GM18870 (cell line): ENCODE measurements around the gene MTCH1.

ENCODE experiments used
- ATAC-seq: cut with Tn5 transposase; IDR thresholded peaks from one replicate; pipeline ENCODE4 v1.9.1; 2021; ENCODE audit warnings: moderate library complexity; ENCODE audit not compliant: unreplicated experiment

The MTCH1 gene

DNA sequence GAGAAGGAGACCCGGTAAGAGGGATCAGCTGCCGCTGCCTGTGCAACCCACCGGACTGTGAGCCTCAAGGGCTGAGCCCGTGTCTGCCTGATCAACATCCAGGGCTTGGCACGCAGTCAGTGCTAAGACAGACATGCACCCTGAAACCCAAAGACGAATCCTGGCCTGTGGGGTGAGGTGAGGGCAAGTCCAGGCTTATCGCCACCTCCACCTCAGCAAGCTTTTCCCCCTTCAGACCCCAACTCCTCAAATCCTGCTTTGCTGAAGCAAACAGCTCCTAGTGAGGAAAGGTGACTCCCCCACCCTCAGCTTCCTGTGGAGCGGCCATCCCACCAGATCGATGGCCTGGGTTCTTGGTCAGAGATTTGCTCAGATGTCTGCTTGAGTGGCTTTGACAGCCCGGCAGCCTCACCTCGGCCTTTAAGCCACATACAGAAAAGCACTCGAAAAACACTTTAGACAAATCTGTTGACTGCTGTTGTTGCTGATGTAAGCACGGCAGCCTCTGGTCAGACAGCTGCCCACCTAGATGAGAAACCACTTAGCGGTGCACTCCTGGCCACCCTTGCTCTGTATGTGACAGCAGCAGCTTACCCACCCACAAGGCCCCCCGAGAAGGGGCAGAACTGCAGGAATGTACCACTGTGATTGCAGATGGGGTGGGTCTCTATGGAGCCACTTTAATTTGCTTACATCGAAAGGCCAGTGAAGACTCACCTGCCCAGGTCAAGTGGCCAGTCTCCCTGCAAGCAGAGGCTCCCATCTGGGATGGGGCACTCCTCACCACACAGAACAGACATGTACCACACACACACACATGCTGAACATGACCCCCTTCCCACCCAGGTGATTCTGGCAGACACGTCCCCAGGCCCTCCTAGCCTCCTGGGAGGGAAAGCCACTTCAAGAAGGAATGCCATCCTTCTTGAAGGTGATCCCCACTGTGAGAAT, 14.8 kb downstream of the MTCH1 start:
- ATAC-seq, result no peak

DNA sequence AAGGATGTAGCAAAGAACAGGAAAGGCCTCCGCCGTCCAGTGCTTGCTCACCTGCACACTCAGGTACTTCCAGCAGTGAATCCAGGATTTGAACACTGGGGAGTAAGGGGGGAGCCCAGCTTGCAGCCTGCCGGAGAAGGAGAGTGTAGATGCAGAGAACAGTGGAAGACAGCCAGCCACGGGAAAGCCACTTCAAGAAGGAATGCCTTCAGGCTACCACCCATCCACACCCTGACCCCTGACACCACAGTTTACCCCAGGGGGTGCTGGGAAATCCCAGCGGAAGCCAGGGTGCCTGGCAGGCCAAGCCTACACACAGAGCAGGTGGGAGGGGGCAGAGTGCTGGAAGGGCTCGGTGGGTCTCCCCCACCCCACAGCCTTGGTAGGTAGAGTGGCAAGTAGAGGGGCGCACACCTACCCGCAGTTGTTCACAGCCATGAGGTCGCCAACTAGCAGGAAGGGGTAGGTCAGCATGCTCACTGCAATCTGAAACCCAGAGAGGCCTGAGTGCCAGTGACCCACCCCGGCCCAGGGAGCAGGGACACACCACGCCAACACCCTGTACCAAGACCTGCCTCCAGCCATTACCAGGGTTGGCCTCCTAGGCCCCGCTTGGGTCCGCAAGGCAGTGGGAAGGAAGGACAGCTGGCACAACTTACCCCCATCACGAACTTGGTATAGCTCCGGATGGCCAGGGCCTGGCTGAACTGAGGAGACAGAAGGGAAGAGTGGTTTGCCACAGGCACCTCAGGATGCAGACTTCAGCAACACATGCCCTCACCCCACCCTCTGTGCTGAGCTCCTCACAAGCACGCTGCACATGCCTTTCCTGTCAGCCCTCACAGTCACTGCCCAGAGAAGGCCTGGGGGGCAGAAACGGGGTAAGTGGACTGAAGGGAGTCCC, 15.8 kb downstream of the MTCH1 start:
- ATAC-seq, result no peak

GRCh38 chr6:36969240-36969691, 16.7 kb downstream of the MTCH1 start:
- no peak for ATAC-seq

DNA sequence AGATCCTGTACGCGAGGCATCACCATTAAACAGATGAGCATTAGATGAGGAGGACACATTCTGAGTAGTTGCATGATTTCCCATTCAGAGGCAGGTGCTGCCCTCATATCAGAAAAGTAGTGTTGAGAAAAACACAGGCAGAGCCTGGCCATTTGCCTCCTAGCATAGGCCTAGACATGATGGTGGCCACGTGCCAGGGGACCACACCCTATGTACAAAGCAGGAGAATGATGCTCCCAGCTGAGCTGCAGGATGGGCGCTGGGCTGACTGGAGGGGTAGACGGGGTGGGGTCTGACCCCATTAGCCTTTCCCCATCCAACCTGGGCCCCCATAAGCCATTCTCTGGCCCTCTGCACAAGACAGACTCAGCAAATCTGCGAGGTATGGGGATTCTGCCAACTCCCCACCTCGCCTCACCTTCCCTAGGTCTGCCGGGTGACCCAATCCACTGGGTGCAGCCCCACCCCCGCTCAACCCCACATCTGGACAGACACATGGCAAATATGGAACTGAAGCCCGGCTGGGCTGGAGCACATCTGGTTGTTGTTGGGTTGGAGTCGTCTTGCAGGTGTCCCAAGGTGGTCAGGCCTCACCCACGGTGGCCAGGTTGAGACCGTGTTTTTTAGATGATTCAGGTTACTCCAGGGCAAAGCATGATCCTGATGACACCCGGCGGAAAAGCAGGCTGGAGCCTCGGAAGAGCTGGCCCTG, 17.6 kb downstream of the MTCH1 start:
- no peak for ATAC-seq

DNA sequence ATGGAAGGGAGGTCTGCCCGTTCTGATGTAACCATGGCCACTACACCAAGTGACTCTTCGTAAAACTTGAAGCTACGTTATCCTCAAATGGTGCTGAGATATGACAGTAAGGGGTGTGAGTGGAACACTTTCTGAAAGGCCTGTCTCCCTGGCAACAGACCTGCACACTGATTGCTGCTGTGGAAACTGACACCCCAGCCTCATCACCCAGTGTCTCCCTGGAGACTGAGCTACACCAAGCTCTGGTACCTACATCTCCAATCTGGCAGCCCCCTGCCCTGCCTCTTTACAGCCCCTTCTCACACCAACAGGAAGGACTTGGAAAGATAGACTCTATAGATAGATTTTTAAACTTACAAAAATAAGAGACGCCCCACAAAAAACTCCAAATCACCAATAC, 18.2 kb downstream of the MTCH1 start:
- no peak for ATAC-seq

- ATAC-seq, result no peak
Observed at GRCh38 chr6:36967301-36967700, 18.7 kb downstream of the MTCH1 start.

DNA sequence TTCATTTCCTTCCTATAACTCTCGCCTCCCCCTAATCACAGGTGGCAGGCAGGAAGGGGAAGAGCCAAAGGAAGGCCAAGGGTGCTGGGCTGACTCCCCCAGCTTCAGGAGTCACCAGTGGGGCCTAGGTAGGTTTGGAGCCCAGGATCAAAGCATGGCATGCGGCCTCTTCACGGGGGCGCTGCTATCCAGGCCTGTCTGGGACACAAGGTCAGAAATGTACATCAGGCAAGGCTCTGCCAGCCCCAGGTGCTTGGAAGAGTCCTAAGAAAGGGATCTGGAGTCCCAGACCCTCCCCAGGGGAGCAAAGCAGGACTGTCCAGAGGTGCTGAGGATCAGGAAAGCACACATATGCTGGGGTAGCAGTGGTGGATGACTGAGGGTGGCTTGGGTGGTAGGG, 21.1 kb downstream of the MTCH1 start:
- no peak for ATAC-seq

DNA sequence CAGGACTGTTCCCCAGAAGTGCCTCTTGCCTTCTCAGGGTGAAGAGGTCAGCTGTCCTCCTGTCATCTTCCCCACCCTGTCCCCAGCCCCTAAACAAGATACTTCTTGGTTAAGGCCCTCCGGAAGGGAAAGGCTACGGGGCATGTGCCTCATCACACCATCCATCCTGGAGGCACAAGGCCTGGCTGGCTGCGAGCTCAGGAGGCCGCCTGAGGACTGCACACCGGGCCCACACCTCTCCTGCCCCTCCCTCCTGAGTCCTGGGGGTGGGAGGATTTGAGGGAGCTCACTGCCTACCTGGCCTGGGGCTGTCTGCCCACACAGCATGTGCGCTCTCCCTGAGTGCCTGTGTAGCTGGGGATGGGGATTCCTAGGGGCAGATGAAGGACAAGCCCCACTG, 21.6 kb downstream of the MTCH1 start:
- no peak for ATAC-seq

DNA sequence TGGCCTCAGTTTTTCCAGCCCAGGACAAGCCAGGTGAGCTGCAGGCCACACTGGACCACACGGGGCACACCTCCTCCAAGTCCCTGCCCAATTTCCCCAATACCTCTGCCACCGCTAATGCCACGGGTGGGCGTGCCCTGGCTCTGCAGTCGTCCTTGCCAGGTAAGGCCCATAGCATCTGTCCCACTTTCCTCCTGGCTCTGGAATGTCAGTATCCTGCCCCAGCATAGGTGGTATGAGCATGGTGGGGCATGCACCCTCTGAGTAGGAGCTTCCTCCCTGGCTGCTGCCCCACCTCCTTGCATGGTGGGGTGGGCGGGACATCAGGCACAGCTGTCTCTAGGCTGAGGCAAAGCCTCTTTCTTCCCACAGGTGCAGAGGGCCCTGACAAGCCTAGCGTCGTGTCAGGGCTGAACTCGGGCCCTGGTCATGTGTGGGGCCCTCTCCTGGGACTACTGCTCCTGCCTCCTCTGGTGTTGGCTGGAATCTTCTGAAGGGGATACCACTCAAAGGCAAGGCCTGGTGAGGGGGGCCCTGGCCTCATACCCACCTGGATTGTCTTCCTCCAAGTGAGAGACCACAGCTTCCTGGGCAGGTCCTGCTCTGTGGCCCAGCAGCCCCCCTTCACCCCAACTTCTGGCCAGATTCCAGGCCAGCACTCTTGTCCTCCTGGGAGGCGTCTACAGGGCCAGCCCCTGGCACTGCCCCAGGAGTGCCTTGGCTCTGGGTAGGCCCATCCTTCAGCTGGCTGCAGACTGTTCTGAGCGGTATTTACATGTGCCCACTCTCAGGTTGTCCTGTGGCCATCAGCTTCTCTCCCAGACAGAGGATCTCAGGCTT, 22.3 kb downstream of the MTCH1 start:
- no peak for ATAC-seq

DNA sequence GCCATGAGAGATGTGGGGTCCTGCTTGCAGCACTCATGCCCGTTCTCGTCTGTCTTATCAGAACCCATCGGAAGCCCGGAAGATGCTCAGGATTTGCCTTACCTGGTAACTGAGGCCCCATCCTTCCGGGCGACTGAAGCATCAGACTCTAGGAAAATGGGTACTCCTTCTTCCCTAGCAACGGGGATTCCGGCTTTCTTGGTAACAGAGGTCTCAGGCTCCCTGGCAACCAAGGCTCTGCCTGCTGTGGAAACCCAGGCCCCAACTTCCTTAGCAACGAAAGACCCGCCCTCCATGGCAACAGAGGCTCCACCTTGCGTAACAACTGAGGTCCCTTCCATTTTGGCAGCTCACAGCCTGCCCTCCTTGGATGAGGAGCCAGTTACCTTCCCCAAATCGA, 23.1 kb downstream of the MTCH1 start:
- no peak for ATAC-seq

GRCh38 chr6:36961441-36962435, 24.3 kb downstream of the MTCH1 start:
- no peak for ATAC-seq

DNA sequence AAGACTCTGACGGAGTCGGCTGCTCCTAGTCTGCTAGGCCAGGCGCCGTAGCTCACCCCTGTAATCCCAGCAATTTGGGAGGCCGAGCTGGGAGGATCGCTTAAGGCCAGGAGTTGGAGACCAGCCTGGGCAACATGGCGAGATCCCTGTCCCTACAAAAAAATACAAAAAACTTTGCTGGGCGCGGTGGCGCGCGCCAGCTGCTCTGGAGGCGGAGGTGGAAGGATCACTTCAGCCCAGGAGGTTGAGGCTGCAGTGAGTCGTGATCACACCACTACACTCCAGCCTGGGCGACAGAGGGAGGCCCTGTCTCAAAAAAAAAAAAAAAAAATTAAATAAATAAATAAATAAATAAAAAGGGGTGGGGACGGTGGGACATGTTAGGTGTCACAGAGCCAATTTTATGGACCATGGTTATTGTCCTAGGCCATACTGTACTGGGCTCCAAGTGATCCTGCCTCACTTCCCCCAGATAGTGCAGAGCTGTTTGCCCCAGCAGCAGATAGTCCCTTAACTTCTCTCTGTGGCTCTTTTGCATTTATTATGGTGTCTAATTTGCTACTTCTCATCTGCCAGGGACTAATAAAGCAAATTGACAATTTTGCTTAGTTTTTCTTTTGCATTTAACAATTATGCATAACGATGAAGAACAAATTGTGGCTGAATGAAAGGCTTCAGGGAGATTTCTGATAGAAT, 26.3 kb downstream of the MTCH1 start:
- no peak for ATAC-seq

DNA sequence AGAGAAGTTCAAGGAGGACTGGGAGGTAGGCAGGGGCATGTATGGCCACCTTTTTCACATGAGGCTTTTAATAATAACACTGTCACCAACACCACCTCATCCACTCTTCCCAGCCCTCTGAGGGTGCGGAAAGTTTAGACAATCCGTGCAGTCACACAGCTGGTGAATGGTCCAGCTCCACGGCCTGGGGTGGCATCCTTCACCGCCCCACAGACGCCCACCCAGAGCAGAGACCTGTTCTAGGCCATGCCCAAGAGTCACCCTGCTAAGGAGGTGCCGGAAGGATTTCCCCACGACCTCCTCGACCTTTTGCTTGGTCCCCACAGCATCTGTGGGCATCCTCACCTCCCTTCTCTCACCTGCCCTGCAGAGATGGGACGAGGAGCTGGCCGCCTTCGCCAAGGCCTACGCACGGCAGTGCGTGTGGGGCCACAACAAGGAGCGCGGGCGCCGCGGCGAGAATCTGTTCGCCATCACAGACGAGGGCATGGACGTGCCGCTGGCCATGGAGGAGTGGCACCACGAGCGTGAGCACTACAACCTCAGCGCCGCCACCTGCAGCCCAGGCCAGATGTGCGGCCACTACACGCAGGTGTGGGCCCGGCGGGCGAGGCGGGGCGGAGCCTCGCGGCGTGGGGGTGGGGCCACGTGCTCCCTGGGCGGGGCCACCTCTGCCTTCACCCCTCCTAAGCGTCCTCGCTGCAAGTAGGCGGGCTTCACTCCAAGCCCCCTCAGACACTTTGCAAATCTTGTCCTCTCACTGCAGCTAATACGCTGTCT, 27.0 kb downstream of the MTCH1 start:
- no peak for ATAC-seq

DNA sequence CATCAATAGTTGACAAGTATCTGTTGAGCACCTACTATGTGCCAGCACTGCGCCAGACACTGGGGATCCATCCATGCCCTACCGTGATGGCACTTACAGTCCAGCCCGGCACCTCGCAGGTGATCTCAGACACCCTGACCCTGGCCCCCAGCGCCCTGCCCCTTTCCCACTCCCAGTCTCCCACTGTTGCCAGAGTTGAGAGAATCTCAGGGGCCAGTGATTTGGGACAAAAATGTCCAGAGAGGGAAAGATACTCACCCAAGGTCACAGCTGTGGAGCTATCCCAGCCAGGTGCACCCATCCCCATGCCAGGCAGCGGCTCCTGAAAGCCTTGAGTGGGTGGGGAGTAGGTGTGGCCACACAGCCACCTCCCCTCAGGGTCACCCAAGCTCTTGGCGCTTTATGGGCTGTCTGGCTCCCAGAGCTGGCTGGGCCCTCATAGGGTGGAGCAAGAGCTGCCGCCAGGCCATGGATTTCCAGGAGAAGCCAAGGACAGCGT, 28.2 kb downstream of the MTCH1 start:
- no peak for ATAC-seq

DNA sequence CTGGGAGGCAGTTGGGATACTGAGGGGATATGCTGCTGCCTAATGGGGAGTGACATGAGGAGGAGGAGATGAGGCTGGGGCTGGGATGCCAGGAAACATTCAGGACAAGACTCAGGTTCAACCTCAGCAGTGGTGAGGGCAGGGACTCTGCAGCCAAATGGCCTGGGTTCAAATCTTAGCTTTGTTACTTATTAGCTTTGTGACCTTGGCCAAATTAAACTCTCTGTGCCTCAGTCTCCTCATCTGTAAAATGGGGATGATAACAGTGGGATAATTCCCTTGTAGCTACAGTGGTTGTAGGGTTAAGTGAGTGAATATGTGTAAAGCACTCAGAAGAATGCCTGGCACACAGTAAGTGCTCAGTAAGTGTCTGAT, 29.6 kb downstream of the MTCH1 start:
- no peak for ATAC-seq

GRCh38 chr6:36955671-36956445, 30.1 kb downstream of the MTCH1 start:
- no peak for ATAC-seq

DNA sequence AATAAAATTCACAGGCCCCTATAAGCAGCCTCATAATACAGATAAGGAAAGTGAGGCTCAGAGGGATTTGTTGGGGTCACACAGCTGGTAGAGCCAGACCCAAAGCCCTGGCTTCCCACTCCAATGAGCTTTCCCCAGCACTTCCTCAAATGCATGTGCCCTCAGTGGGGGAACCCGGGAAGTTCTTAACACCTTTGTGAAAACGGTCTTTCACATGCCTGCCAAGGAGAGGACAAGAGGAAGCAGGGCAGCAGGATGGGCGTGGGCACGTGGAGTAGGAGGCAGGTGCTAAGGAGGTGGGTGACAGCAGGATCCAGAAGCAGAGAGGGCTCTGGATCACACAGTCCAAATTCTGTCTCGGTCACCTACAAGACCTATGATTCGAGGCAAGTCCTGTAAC, 30.9 kb downstream of the MTCH1 start:
- no peak for ATAC-seq
